Fibroblast of villous mesenchyme (primary cell): ENCODE results near the gene PCED1B. TPM values are rescaled to one million over a fixed set of nuclear protein-coding genes. Genes with fewer than 3 reads are reported as not detected.

Experiments used
- DNase-seq: peaks from one replicate; pipeline ENCODE4 v3.0.0-alpha.2; 2010; ENCODE audit warnings: low read depth
- H3K4me3 ChIP-seq: 2 replicates; pipeline ENCODE4 v1.5.1; 2011; ENCODE audit warnings: low read depth, mild to moderate bottlenecking, low read length
- CTCF ChIP-seq: IDR thresholded peaks from 2 replicates; pipeline ENCODE4 v1.5.1; 2012; ENCODE audit warnings: low read depth, mild to moderate bottlenecking, low read length; ENCODE audit not compliant: insufficient read depth
- total RNA-seq: library from RNA; depleted of rRNA; stranded (reverse); fragments of >200 nt; gene quantifications from 2 replicates; pipeline ENCODE4 v1.2.3, GENCODE V29; 2012

The PCED1B gene
- total RNA-seq, 1 donor = 1.7 TPM

DNA sequence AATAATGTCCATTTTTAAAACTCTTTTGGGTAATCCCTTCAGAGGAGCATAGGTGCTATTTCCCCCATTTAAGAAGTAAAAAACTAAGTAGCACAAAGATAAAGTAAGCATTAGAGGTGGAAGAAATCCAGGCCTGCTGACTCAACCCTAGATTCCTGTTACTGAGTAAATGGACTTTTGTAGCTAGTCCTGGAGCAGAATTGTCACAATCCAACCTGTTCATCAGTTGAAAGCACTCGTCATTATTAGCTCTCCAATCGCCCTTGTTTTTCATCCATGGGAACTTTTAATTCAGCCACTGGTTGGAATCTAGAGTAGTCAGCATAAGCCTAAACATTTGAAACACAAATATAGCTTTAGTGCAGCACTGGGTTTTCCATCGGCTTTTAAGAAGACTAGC, 139.8 kb downstream of the PCED1B start:
- peak; percentile 26 for DNase-seq
- no peak overlapping the region for H3K4me3 ChIP-seq
- no peak for TF ChIP-seq CTCF

DNA sequence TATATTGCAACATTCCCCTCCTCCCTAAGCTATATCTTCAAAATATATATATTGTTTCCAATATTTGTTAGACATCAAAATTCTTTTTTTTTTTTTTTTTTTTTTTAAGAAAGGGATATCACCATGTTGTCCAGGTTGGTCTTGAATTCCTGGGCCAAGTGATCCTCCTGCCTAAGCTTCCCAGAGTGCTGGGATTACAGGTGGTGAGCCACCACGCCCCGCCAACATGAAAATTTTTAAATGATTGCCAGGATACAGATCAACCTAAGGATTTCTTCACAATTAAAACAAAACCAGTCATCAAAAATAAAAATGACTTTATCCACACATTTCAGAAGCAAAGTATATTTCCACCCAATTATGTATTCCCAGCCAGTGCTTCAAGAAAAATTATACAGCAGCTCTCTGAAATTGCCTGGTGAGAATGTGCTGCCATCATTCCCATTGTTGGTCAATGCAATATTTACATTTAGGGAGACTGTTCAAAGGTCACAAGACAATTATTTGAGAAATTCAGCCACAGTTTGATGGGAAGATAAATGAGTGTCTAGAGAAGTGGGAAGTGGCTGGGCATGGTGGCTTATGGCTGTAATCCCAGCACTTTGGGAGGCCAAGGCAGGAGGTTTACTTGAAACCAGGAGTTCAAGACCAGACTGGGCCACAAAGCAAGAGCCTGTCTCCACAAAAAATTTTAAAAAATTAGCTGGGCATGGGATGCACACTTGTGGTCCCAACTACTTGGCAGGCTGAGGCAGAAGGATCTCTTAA, 142.0 kb downstream of the PCED1B start:
- peak; percentile 24 for DNase-seq
- TF ChIP-seq CTCF = no peak
- H3K4me3 ChIP-seq = no peak overlapping the region

- no peak for DNase-seq
- TF ChIP-seq CTCF = no peak
These were observed 143.2 kb downstream of the PCED1B start for GRCh38 chr12:47222520-47223030.

DNA sequence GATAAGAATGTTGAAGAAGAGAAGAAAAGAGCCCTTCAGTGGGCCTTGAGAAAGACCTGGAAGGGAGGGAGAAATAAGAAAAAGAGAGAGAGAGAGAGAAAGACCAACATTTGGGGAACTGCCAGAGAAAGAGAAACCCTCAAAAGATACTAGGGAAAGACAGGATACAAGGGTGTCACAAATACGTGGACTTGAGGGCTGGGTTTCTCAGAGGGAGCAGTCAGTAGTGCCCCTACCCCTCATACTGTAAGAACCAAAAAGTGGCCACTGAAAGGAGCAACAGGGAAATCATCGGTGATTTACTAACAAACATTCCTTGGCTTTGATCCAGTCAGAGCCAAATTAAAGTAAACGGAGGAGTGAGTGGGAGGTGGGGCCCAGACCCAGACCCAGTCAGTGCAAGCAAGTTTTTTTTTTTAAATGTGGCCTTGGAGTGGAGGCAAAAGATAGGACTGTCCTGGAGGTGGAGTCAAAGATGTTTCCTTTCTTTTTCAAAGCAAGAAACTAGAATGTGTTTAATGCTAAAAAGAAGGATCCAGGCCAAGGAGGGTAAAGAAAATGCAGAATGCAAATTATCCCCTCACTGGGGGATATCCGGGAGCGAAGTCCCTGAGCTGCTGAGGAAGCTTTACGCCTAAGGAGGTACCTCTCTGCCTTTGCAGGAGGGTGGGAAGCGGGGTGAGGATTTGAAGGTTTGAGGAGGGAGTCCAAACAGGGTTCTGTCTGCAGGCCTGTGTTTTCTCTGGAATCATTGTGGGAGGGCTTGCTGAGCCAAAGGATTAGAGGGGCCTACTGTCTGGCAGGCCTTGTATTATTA, 143.8 kb downstream of the PCED1B start:
- DNase-seq = peak; percentile 22
- TF ChIP-seq CTCF = no peak
- no peak overlapping the region for H3K4me3 ChIP-seq

More at GRCh38 chr12:47222520-47223030, 143.2 kb downstream of the PCED1B start:
- H3K4me3 ChIP-seq = no peak overlapping the region

DNA sequence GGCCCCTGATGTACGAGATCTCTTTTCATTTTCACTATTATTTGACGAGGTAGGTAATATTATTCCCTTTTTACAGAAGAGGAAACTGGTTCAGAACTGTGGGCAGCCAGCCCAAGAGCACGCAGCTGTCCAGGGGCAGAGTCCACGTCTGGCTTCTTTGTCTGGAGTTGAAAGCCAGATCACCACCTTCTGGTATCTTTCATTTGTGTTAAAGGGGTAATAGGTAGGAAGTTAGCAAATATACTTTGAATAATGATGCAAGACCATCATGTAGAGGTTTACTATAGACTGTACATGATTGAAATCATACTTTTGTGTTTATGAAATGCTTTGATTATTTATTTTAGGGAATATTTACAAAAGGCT, 144.4 kb downstream of the PCED1B start:
- no peak for TF ChIP-seq CTCF
- DNase-seq = peak; percentile 40

DNA sequence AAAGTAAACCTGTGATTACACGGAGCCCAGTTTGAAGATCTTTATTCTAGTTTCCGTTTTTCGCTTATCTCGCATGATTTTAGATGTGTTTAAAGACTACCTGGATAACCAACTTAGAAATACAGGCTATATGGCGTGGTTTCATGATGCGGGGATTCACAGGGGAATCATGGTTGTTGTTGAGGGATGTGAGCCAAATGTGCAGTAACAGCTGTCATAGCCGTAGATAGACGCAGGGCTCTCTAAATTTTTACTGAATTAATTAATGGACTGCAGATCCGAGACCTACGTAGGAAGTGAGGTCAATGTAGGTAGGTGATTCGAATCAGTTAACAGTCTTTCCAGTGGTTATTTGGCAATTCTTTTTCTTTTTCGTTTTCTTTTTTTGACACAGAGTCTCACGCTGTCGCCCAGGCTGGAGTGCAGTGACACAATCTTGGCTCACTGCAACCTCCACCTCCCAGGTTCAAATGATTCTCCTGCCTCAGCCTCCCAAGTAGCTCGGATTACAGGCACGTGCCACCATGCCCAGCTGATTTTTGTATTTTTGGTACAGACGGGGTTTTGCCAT, 145.2 kb downstream of the PCED1B start:
- DNase-seq = no peak
- TF ChIP-seq CTCF = no peak
- no peak overlapping the region for H3K4me3 ChIP-seq

More for the DNA sequence above, 144.4 kb downstream of the PCED1B start:
- H3K4me3 ChIP-seq = no peak overlapping the region
